Esophagus muscularis mucosa (tissue), 3 donors: Measurements from ENCODE around the gene IL1RL2.

Experiments used
- CTCF ChIP-seq, 3 experiments: fragments of 200-600 bp in 2 of 3; fragments of 450-650 bp in 1 of 3; sonication (generic) in 2 of 3; IDR thresholded peaks; one replicate each; pipeline ENCODE4 v1.5.1; 2017 to 2019; ENCODE audit warnings: antibody characterized with exemption in 3 of 3, mild to moderate bottlenecking in 2 of 3, moderate library complexity in 1 of 3
- POLR2A ChIP-seq: fragments of 450-650 bp; IDR thresholded peaks from one replicate; pipeline ENCODE4 v1.6.1; 2017; ENCODE audit warnings: antibody characterized with exemption, moderate library complexity, mild to moderate bottlenecking, low read depth
- POLR2AphosphoS5 ChIP-seq, 2 donors: sonication (generic); formaldehyde crosslinking; IDR thresholded peaks; one replicate each; pipeline ENCODE4 v1.6.1; 2017; ENCODE audit warnings: antibody characterized with exemption in 2 of 2

- TF ChIP-seq POLR2A: no peak
- no peak for TF ChIP-seq CTCF (IDR thresholded peaks at IDR 0.05)
- no peak for TF ChIP-seq POLR2AphosphoS5 (IDR thresholded peaks at IDR 0.05)
These were observed 40.9 kb upstream of the IL1RL2 start for GRCh38 chr2:102145934-102146333.
